ENCODE results near the gene SEMA5A. TPM values are rescaled to one million over a fixed set of nuclear protein-coding genes. Genes with fewer than 3 reads are reported as not detected.

Gene SEMA5A
- polyA plus RNA-seq, 3 donors = not detected

- no peak overlapping the region for H3K27ac Mint-ChIP-seq
- Histone ChIP-seq H3K4me1 (ENCODE audit: control insufficient read depth in 1 of 2, insufficient read depth in 2 of 2, low read length in 2 of 2) (no peaks in the 10 kb centered on the region), H3K9me3 (replicated peaks in 1 of 2; ENCODE audit: control insufficient read depth in 1 of 2, insufficient read depth in 1 of 2, low read length in 2 of 2) (no peaks in the 10 kb centered on the region), H3K27me3 (ENCODE audit: control insufficient read depth in 2 of 2, insufficient read depth in 2 of 2, low read length in 2 of 2) (no peaks in the 10 kb centered on the region), H3K9ac (ENCODE audit: insufficient read depth, low read length, poor library complexity, severe bottlenecking) (no peak overlapping the region), H3K4me2 (replicated peaks; ENCODE audit: extremely low read depth, low read length, poor library complexity, severe bottlenecking) (no peak overlapping the region), H3K27ac (ENCODE audit: low read depth in 1 of 2, low read length in 2 of 2) (no peak overlapping the region), H2AFZ (ENCODE audit: insufficient read depth, low read depth, low read length, poor library complexity, severe bottlenecking) (no peak overlapping the region), H3K36me3 (replicated peaks in 1 of 2; ENCODE audit: control insufficient read depth in 1 of 2, insufficient read depth in 2 of 2, low read length in 2 of 2) (no peaks in the 10 kb centered on the region), H3K4me3 (replicated peaks in 1 of 3; ENCODE audit: low read depth in 2 of 3, low read length in 3 of 3) (no peak overlapping the region), H4K20me1 (ENCODE audit: insufficient read depth, low read length) (no peaks in the 10 kb centered on the region), H3K79me2 (ENCODE audit: insufficient read depth, low read length) (no peaks in the 10 kb centered on the region)
- no peak for DNase-seq
- no CpG with 5 or more reads among the region's 5 CpGs for WGBS (ENCODE audit: insufficient coverage)
- H3K9me3 Mint-ChIP-seq = peaks cover 0 to 5% (median 2%) of the 10 kb centered on the region in 7 donors
- no peaks in the 10 kb centered on the region for H3K4me1 Mint-ChIP-seq
- peaks cover 0 to 2% (median 1%) of the 10 kb centered on the region in 3 donors for H3K27me3 Mint-ChIP-seq (ENCODE audit: low read depth in 3 of 3)
- H3K4me3 Mint-ChIP-seq = no peak overlapping the region
- TF ChIP-seq, protein P1, sequence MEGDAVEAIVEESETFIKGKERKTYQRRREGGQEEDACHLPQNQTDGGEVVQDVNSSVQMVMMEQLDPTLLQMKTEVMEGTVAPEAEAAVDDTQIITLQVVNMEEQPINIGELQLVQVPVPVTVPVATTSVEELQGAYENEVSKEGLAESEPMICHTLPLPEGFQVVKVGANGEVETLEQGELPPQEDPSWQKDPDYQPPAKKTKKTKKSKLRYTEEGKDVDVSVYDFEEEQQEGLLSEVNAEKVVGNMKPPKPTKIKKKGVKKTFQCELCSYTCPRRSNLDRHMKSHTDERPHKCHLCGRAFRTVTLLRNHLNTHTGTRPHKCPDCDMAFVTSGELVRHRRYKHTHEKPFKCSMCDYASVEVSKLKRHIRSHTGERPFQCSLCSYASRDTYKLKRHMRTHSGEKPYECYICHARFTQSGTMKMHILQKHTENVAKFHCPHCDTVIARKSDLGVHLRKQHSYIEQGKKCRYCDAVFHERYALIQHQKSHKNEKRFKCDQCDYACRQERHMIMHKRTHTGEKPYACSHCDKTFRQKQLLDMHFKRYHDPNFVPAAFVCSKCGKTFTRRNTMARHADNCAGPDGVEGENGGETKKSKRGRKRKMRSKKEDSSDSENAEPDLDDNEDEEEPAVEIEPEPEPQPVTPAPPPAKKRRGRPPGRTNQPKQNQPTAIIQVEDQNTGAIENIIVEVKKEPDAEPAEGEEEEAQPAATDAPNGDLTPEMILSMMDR (IDR thresholded peaks at IDR 0.05) = no peak
- intact Hi-C loops (cut with micrococcal nuclease) = no loop called here
- H3K36me3 Mint-ChIP-seq = no peaks in the 10 kb centered on the region
Measured at GRCh38 chr5:9348401-9348996, 197.4 kb downstream of the SEMA5A start.

GRCh38 chr5:9347541-9348295, 198.2 kb downstream of the SEMA5A start:
- Histone ChIP-seq H3K4me3 (replicated peaks in 1 of 3; ENCODE audit: low read depth in 2 of 3, low read length in 3 of 3) (no peak overlapping the region), H3K27ac (ENCODE audit: low read depth in 1 of 2, low read length in 2 of 2) (no peak overlapping the region), H4K20me1 (ENCODE audit: insufficient read depth, low read length) (no peaks in the 10 kb centered on the region), H2AFZ (ENCODE audit: insufficient read depth, low read depth, low read length, poor library complexity, severe bottlenecking) (no peak overlapping the region), H3K36me3 (replicated peaks in 1 of 2; ENCODE audit: control insufficient read depth in 1 of 2, insufficient read depth in 2 of 2, low read length in 2 of 2) (no peaks in the 10 kb centered on the region), H3K79me2 (ENCODE audit: insufficient read depth, low read length) (no peaks in the 10 kb centered on the region), H3K4me2 (replicated peaks; ENCODE audit: extremely low read depth, low read length, poor library complexity, severe bottlenecking) (no peak overlapping the region), H3K4me1 (ENCODE audit: control insufficient read depth in 1 of 2, insufficient read depth in 2 of 2, low read length in 2 of 2) (no peaks in the 10 kb centered on the region), H3K9me3 (replicated peaks in 1 of 2; ENCODE audit: control insufficient read depth in 1 of 2, insufficient read depth in 1 of 2, low read length in 2 of 2) (no peaks in the 10 kb centered on the region), H3K9ac (ENCODE audit: insufficient read depth, low read length, poor library complexity, severe bottlenecking) (no peak overlapping the region), H3K27me3 (ENCODE audit: control insufficient read depth in 2 of 2, insufficient read depth in 2 of 2, low read length in 2 of 2) (no peaks in the 10 kb centered on the region)
- Mint-ChIP-seq H3K4me3 (no peak overlapping the region), H3K9me3 (peaks cover 0 to 5% (median 0%) of the 10 kb centered on the region in 7 donors), H3K27me3 (ENCODE audit: low read depth in 3 of 3) (peaks cover 0 to 2% (median 0%) of the 10 kb centered on the region in 3 donors), H3K36me3 (no peaks in the 10 kb centered on the region), H3K27ac (no peak overlapping the region), H3K4me1 (no peaks in the 10 kb centered on the region)
- DNase-seq = no peak
- no CpG with 5 or more reads among the region's 7 CpGs for WGBS (ENCODE audit: insufficient coverage)
- TF ChIP-seq, protein P1 (IDR thresholded peaks at IDR 0.05) = no peak
- intact Hi-C loops (cut with micrococcal nuclease) = no loop called here
